Transverse colon (tissue), 4 donors: ENCODE data around the gene CBX2. TPM values are rescaled to one million over a fixed set of nuclear protein-coding genes. Genes with fewer than 3 reads are reported as not detected.
A peak's percentile ranks its signal among the peaks of the same experiment; 100 is the strongest.

Experiments used
- DNase-seq: peaks from one replicate; pipeline ENCODE4 v3.0.0-alpha.2; 2019
- H3K27ac ChIP-seq, 4 donors: fragments of 200-600 bp; sonication (generic); 2 replicates each; pipeline ENCODE4 v1.5.1; 2016 to 2018; ENCODE audit warnings: inconsistent platforms in 4 of 4
- H3K27me3 ChIP-seq: fragments of 200-600 bp; sonication (generic); 2 replicates; pipeline ENCODE4 v1.5.1; 2017; ENCODE audit warnings: inconsistent platforms
- H3K36me3 ChIP-seq, 4 donors: fragments of 200-600 bp; sonication (generic); 2 replicates each; pipeline ENCODE4 v1.5.1; 2017 to 2019; ENCODE audit warnings: inconsistent platforms in 4 of 4
- H3K4me1 ChIP-seq, 4 donors: fragments of 200-600 bp; sonication (generic); 2 replicates each; pipeline ENCODE4 v1.5.1; 2017 to 2020; ENCODE audit warnings: inconsistent platforms in 4 of 4
- H3K4me3 ChIP-seq, 4 donors: fragments of 200-600 bp; sonication (generic); 1 replicate in 1 of 4; 2 replicates in 3 of 4; pipeline versions ENCODE4 v1.5.1 to v1.6.1; 2017 to 2019; ENCODE audit warnings: inconsistent platforms in 4 of 4
- H3K9me3 ChIP-seq, 2 donors: fragments of 200-600 bp; sonication (generic); 2 replicates each; pipeline ENCODE4 v1.5.1; 2017 to 2019; ENCODE audit warnings: inconsistent platforms in 2 of 2
- CTCF ChIP-seq, 5 experiments: fragments of 200-600 bp in 3 of 5; fragments of 450-650 bp in 2 of 5; sonication (generic) in 3 of 5; IDR thresholded peaks; 1 replicate in 2 of 5; 2 replicates in 3 of 5; pipeline ENCODE4 v1.5.1; 2016 to 2017; ENCODE audit warnings: antibody characterized with exemption in 5 of 5, inconsistent platforms in 3 of 5, mild to moderate bottlenecking in 2 of 5, moderate library complexity in 1 of 5
- EP300 ChIP-seq: sonication (generic); formaldehyde crosslinking; IDR thresholded peaks from one replicate; pipeline ENCODE4 v1.6.1; 2017; ENCODE audit warnings: antibody characterized with exemption, low read depth
- POLR2A ChIP-seq: fragments of 450-650 bp; IDR thresholded peaks from one replicate; pipeline ENCODE4 v1.6.1; 2016; ENCODE audit warnings: antibody characterized with exemption, mild to moderate bottlenecking, moderate library complexity
- POLR2AphosphoS5 ChIP-seq, 3 donors: sonication (generic); formaldehyde crosslinking; IDR thresholded peaks; one replicate each; pipeline ENCODE4 v1.6.1; 2016; ENCODE audit warnings: antibody characterized with exemption in 3 of 3
- WGBS, 2 donors: methylation state at CpG; one replicate each; pipeline ENCODE4 v1.1.5; 2018; ENCODE audit warnings: low coverage in 1 of 2; 5-methylcytosine and 5-hydroxymethylcytosine counted together
- in situ Hi-C, 4 donors: fragments of 200-750 bp; cut with MboI; loops; one replicate each; pipeline versions ENCODE4 v1.15.0 to v1.15.1; 2017; ENCODE audit warnings: low sequenced_read_pairs in 3 of 4, low pct_ligation_motif_present in 1 of 4, low pct_unique_long_range_greater_than_20kb in 1 of 4
- intact Hi-C: fragments of 100-400 bp; cut with DNase I; formaldehyde crosslinking; loops from one replicate; pipeline ENCODE4 v1.15.1; 2023; ENCODE audit warnings: low total_unique reads
- total RNA-seq, 4 donors: library from RNA; depleted of rRNA; stranded (reverse); fragments of >200 nt; gene quantifications; one replicate each; pipeline ENCODE4 v1.1.0, GENCODE V29; 2016

CBX2 gene
- total RNA-seq, 4 donors from 2014 or later, result 0.27 to 0.64 TPM; not detected in 2

GRCh38 chr17:79793924-79794304, 16.0 kb downstream of the CBX2 start:
- Histone ChIP-seq H3K27ac (peak overlapping the region in 2 of 4 donors; percentile 13 to 31), H3K4me3 (no peak overlapping the region), H3K27me3 (peaks cover 66% of the 10 kb centered on the region), H3K36me3 (no peaks in the 10 kb centered on the region), H3K9me3 (no peaks in the 10 kb centered on the region), H3K4me1 (peaks cover 18 to 59% (median 49%) of the 10 kb centered on the region in 4 donors)
- no peak for TF ChIP-seq POLR2AphosphoS5 (IDR thresholded peaks at IDR 0.05)
- TF ChIP-seq EP300, result no peak
- no peak for TF ChIP-seq CTCF (IDR thresholded peaks at IDR 0.05)
- no peak for TF ChIP-seq POLR2A
- WGBS, 2 donors, result 57 to 61% methylated on average over 3 of the region's 3 CpGs
- in situ Hi-C loops, result no loop called here
- DNase-seq, result no peak
- intact Hi-C loops, result no loop called here

DNA sequence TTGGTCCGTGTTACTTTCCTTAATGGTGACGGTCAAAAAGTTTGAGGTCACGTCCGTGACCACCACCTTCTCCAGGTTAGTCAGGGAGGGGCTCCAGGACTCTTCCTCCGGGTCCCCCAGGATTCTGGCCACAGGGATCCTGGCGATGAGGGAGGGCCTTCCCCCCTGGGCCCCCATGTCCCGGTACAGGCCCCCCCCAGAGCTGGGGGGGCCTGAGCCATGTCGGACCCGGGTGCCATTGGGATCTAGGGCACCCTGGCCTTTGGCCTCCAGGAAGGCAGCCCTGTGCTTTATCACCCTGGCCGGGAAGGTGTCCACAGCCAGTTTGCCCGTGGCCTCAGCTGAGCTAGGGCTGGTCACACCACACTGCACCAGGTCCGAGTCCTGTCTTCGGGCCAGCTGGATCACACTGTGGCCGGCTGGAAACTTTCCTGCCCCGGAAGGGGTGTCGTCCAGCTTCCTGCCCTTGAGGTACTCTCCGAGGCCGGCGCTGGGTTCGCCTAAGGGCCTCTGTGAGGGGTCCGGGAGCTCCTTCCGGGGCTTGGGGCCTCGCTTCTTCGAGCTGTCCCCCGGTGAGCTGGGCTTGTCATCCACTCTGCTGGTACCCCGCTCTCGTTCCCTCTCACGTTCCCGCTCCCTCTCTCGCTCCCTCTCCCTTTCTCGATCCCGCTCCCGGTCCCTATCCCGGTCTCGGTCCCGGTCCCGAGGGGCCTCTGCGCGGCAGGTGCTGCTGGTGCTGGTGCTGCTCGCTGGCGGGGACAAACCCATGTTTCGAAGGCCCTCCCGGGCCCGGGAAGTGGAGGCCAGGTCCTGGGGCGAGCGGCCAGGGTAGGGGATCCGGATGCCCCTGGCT, 16.9 kb downstream of the CBX2 start:
- H3K4me3 ChIP-seq, result no peak overlapping the region
- H3K27ac ChIP-seq, result no peak overlapping the region
- no peaks in the 10 kb centered on the region for H3K9me3 ChIP-seq
- H3K27me3 ChIP-seq, result peaks cover 66% of the 10 kb centered on the region
- TF ChIP-seq POLR2AphosphoS5 (IDR thresholded peaks at IDR 0.05) (no peak), CTCF (IDR thresholded peaks at IDR 0.05) (no peak), EP300 (no peak), POLR2A (no peak)
- 91 to 100% methylated on average over 3 to 45 of the region's 47 CpGs for WGBS, 2 donors
- intact Hi-C loops (loop anchor here (5.0 kb wide), 1 partner anchor 47 kb away; no protein-coding TSS in a partner anchor), in situ Hi-C loops (no loop called here)
- peaks cover 18 to 63% (median 49%) of the 10 kb centered on the region in 4 donors for H3K4me1 ChIP-seq
- no peaks in the 10 kb centered on the region for H3K36me3 ChIP-seq
- DNase-seq, result no peak

GRCh38 chr17:79795795-79796443, 18.0 kb downstream of the CBX2 start:
- intact Hi-C loops, result loop anchor here (5.0 kb wide), 1 partner anchor 46 kb away; no protein-coding TSS in a partner anchor
- H3K9me3 ChIP-seq, result no peaks in the 10 kb centered on the region
- no peak for DNase-seq
- H3K4me3 ChIP-seq, result peak overlapping the region in 3 of 4 donors; percentile 64 to 80 (median 77)
- H3K27me3 ChIP-seq, result peaks cover 66% of the 10 kb centered on the region
- H3K36me3 ChIP-seq, result no peaks in the 10 kb centered on the region
- peaks cover 18 to 65% (median 51%) of the 10 kb centered on the region in 4 donors for H3K4me1 ChIP-seq
- no peak for TF ChIP-seq EP300
- TF ChIP-seq POLR2A, result no peak
- TF ChIP-seq CTCF (IDR thresholded peaks at IDR 0.05), result no peak
- TF ChIP-seq POLR2AphosphoS5 (IDR thresholded peaks at IDR 0.05), result no peak
- 69 to 79% methylated on average over 6 to 8 of the region's 8 CpGs for WGBS, 2 donors
- peak overlapping the region in 1 of 4 donors; percentile 85 for H3K27ac ChIP-seq
- in situ Hi-C loops, result no loop called here

- Histone ChIP-seq H3K27ac (peak overlapping the region; percentile 85 to 88 (median 86)), H3K9me3 (no peaks in the 10 kb centered on the region), H3K4me1 (peaks cover 18 to 65% (median 55%) of the 10 kb centered on the region in 4 donors), H3K36me3 (no peaks in the 10 kb centered on the region), H3K27me3 (peaks cover 66% of the 10 kb centered on the region), H3K4me3 (peak overlapping the region; percentile 64 to 80 (median 73))
- TF ChIP-seq POLR2AphosphoS5 (IDR thresholded peaks at IDR 0.05) (no peak), POLR2A (no peak), CTCF (IDR thresholded peaks at IDR 0.05) (no peak), EP300 (no peak)
- intact Hi-C loops, result loop anchor here (5.0 kb wide), 1 partner anchor 46 kb away; no protein-coding TSS in a partner anchor
- no peak for DNase-seq
- 0 to 1% methylated on average over 1 to 19 of the region's 19 CpGs for WGBS, 2 donors
- in situ Hi-C loops, result no loop called here
Measured at GRCh38 chr17:79796444-79796762, 18.5 kb downstream of the CBX2 start.
